MM.1S (cell line): ENCODE measurements around the gene PDSS2.

Source experiments
- EZH2 ChIP-seq: fragments of 300-600 bp; sonication (generic); optimal IDR thresholded peaks from 2 replicates; pipeline ENCODE3; 2017; ENCODE audit warnings: low read depth, mild to moderate bottlenecking, antibody characterized with exemption, low read length, mixed read lengths
- EZH2phosphoT487 ChIP-seq: fragments of 300-600 bp; sonication (generic); IDR thresholded peaks from 2 replicates; pipeline ENCODE4 v1.6.1; 2018; ENCODE audit warnings: antibody characterized with exemption, low read length
- TF ChIP-seq, protein P1 (sequence below): fragments of 300-600 bp; sonication (generic); IDR thresholded peaks from 2 replicates; pipeline ENCODE4 v1.5.1; 2016; ENCODE audit warnings: antibody characterized with exemption, low read length, mixed read lengths

DNA sequence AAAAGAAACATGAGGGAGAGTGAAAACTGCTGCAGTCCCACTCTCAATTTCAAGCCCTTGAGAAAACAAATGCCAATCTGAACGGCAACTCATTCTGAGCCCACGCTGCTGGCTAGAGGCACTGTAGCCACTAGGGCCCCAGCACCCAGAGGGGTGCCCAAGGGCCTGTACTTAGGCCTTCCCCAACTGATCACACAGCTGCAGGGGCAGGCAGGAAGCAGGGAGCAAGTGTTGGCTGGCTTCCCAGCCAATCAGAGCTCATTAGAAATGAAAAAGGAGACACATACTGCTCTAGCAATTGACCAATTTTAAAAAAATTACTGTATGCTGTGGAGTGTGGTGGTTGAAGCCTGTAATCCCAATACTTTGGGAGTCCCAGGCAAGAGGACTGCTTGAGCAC is 340.4 kb downstream of the PDSS2 start:
- TF ChIP-seq, protein P1, sequence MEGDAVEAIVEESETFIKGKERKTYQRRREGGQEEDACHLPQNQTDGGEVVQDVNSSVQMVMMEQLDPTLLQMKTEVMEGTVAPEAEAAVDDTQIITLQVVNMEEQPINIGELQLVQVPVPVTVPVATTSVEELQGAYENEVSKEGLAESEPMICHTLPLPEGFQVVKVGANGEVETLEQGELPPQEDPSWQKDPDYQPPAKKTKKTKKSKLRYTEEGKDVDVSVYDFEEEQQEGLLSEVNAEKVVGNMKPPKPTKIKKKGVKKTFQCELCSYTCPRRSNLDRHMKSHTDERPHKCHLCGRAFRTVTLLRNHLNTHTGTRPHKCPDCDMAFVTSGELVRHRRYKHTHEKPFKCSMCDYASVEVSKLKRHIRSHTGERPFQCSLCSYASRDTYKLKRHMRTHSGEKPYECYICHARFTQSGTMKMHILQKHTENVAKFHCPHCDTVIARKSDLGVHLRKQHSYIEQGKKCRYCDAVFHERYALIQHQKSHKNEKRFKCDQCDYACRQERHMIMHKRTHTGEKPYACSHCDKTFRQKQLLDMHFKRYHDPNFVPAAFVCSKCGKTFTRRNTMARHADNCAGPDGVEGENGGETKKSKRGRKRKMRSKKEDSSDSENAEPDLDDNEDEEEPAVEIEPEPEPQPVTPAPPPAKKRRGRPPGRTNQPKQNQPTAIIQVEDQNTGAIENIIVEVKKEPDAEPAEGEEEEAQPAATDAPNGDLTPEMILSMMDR: no peak
- no peak for TF ChIP-seq EZH2
- no peak for TF ChIP-seq EZH2phosphoT487
